Activated CD8-positive, alpha-beta T cell treated with anti-CD3 and anti-CD28 coated beads, Interleukin-2, amount 10 ng/mL, durations not matched to agents 7 days and 5 days (primary cell): Measurements from ENCODE around the gene KLRB1. TPM values are rescaled to one million over a fixed set of nuclear protein-coding genes. Genes with fewer than 3 reads are reported as not detected.
"Not testable (repeated sequence)": the region's sequence is repeated elsewhere in the genome, so short reads cannot be mapped to it uniquely, and the experiment has no call there.

Experiments used
- ATAC-seq: fragments of 150-1000 bp; cut with Tn5 transposase; one replicate; pipeline ENCODE4 v1.10.0; 2021; ENCODE audit warnings: moderate library complexity
- CTCF ChIA-PET: fragments of 350-600 bp; sonication (Branson Sonifier 250); formaldehyde crosslinking; loops from one replicate; lab custom pipeline; 2021; ENCODE audit warnings: antibody characterized with exemption; lab: Charles Lee
- POLR2A ChIA-PET: fragments of 350-600 bp; sonication (Branson Sonifier 250); formaldehyde crosslinking; loops from one replicate; lab custom pipeline; 2021; ENCODE audit warnings: antibody characterized with exemption; lab: Charles Lee
- DNase-seq: peaks from one replicate; pipeline ENCODE4 v3.0.0-alpha.2; 2020
- H3K27ac Mint-ChIP-seq: one replicate; pipeline ENCODE4 v1.8.0; 2021; ENCODE audit warnings: mild to moderate bottlenecking, mixed read lengths
- H3K27me3 Mint-ChIP-seq: one replicate; pipeline ENCODE4 v1.8.0; 2021; ENCODE audit warnings: low read depth, mixed read lengths
- H3K36me3 Mint-ChIP-seq: one replicate; pipeline ENCODE4 v1.8.0; 2021; ENCODE audit warnings: low read depth, mixed read lengths
- H3K4me1 Mint-ChIP-seq: one replicate; pipeline ENCODE4 v1.8.0; 2021; ENCODE audit warnings: low read depth, mixed read lengths
- H3K4me3 Mint-ChIP-seq: one replicate; pipeline ENCODE4 v1.8.0; 2021; ENCODE audit warnings: mild to moderate bottlenecking, mixed read lengths
- H3K9me3 Mint-ChIP-seq: one replicate; pipeline ENCODE4 v1.8.0; 2022; ENCODE audit warnings: mixed read lengths; ENCODE audit not compliant: insufficient read depth
- total RNA-seq, 2 experiments: library from RNA; stranded (reverse); gene quantifications; one replicate each; pipeline ENCODE4 v1.2.3, GENCODE V29; 2021

KLRB1 gene
- total RNA-seq, 2 experiments from 2014 or later = 6.0 to 6.3 TPM

GRCh38 chr12:9619411-9620179 lies 11.9 kb upstream of the KLRB1 start:
- ChIA-PET POLR2A (no interaction called here), CTCF (interaction anchor here (1.1 kb wide), 1 partner anchor 131 kb away, joined by 3 read pairs; no protein-coding TSS in a partner anchor)
- H3K4me3 Mint-ChIP-seq = no peak overlapping the region
- H3K36me3 Mint-ChIP-seq = peaks cover 43% of the 10 kb centered on the region
- ATAC-seq (no peak), DNase-seq (no peak)
- peaks cover 27% of the 10 kb centered on the region for H3K4me1 Mint-ChIP-seq
- H3K9me3 Mint-ChIP-seq = peaks cover 26% of the 10 kb centered on the region
- H3K27ac Mint-ChIP-seq = no peak overlapping the region
- no peaks in the 10 kb centered on the region for H3K27me3 Mint-ChIP-seq

- Mint-ChIP-seq H3K4me1 (peaks cover 34% of the 10 kb centered on the region), H3K36me3 (peaks cover 39% of the 10 kb centered on the region), H3K9me3 (peaks cover 19% of the 10 kb centered on the region)
- CTCF ChIA-PET = interaction anchor here (1.1 kb wide), 1 partner anchor 131 kb away, joined by 3 read pairs; no protein-coding TSS in a partner anchor
- H3K4me3 Mint-ChIP-seq, H3K27me3 Mint-ChIP-seq, ATAC-seq, H3K27ac Mint-ChIP-seq, POLR2A ChIA-PET, DNase-seq: not testable (repeated sequence)
These were observed 11.2 kb upstream of the KLRB1 start for GRCh38 chr12:9618906-9619305.

GRCh38 chr12:9617124-9617523 lies 9.4 kb upstream of the KLRB1 start:
- Mint-ChIP-seq H3K4me3 (no peak overlapping the region), H3K27ac (no peak overlapping the region), H3K27me3 (no peaks in the 10 kb centered on the region), H3K4me1 (peaks cover 46% of the 10 kb centered on the region), H3K36me3 (peaks cover 47% of the 10 kb centered on the region), H3K9me3 (peaks cover 15% of the 10 kb centered on the region)
- CTCF ChIA-PET = no interaction called here
- ATAC-seq (no peak), DNase-seq (no peak)
- POLR2A ChIA-PET = interaction anchor here (1.0 kb wide), 1 partner anchor 30 kb away, joined by 3 read pairs; no protein-coding TSS in a partner anchor

- Mint-ChIP-seq H3K4me3 (peak overlapping the region; percentile 67), H3K27ac (peak overlapping the region; percentile 87)
These were observed 7.9 kb upstream of the KLRB1 start for GRCh38 chr12:9615420-9616136.

DNA sequence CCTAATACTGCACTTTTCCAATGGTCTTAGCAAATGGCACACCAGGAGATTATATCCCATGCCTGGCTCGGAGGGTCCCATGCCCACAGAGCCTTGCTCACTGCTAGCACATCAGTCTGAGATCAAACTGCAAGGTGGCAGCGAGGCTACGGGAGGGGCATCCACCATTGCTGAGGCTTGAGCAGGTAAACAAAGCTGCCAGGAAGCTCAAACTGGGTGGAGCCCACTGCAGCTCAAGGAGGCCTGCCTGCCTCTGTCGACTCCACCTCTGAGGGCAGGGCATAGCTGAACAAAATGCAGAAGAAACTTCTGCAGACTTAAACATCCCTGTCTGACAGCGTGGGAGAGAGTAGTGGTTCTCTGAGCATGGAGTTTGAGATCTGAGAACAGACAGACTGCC lies 2.9 kb upstream of the KLRB1 start:
- H3K4me1 Mint-ChIP-seq = peaks cover 43% of the 10 kb centered on the region
- H3K27ac Mint-ChIP-seq, CTCF ChIA-PET, H3K9me3 Mint-ChIP-seq, POLR2A ChIA-PET, DNase-seq, ATAC-seq, H3K27me3 Mint-ChIP-seq, H3K4me3 Mint-ChIP-seq: not testable (repeated sequence)
- H3K36me3 Mint-ChIP-seq = peaks cover 53% of the 10 kb centered on the region

More at GRCh38 chr12:9615420-9616136, 7.9 kb upstream of the KLRB1 start:
- Mint-ChIP-seq H3K27me3 (no peaks in the 10 kb centered on the region), H3K36me3 (peaks cover 57% of the 10 kb centered on the region), H3K4me1 (peaks cover 48% of the 10 kb centered on the region), H3K9me3 (peaks cover 15% of the 10 kb centered on the region)
- POLR2A ChIA-PET = interaction anchor here (0.6 to 1.6 kb wide), 9 partner anchors 18 to 167 kb away, joined by 3 to 12 read pairs (median 3); partner anchors contain the start of gene CLEC2D
- DNase-seq = peak; percentile 44
- CTCF ChIA-PET = interaction anchor here (0.9 to 1.6 kb wide), 12 partner anchors 15 to 182 kb away, joined by 3 to 7 read pairs (median 4); no protein-coding TSS in a partner anchor
- ATAC-seq = peak; percentile 92

DNA sequence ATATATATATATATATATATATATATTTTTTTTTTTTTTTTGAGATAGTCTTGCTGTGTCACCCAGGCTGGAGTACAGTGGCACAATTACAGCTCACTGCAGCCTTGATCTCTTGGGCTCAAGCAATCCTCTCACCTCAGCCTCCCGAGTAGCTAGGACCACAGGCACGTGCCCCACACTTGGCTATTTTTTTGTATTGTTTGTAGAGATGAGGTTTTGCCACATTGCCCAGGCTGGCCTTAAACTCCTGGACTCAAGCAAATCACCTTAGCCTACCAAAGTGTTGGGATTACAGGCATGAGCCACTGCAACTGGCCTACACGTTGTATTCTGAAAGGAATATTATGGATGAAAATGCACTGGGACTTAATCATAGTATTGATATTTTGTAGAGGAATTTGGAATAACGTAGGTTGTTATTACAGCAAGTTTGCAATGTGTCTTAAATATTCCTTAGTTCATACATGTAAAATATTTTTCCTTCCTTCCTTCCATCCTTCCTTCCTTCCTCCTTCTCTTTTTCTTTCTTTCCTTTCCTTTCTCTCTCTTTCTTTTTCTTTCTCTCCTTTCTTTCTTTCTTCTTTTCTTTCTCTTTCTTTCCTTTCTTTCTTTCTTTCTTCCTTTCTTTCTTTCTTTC lies 862 bp downstream of the KLRB1 start:
- Mint-ChIP-seq H3K27ac (peak overlapping the region; percentile 21), H3K4me1 (peaks cover 15% of the 10 kb centered on the region), H3K4me3 (peak overlapping the region; percentile 48), H3K9me3 (no peaks in the 10 kb centered on the region), H3K27me3 (no peaks in the 10 kb centered on the region), H3K36me3 (peaks cover 33% of the 10 kb centered on the region)
- ChIA-PET CTCF (no interaction called here), POLR2A (no interaction called here)
- ATAC-seq = no peak
- DNase-seq = no peak

DNA sequence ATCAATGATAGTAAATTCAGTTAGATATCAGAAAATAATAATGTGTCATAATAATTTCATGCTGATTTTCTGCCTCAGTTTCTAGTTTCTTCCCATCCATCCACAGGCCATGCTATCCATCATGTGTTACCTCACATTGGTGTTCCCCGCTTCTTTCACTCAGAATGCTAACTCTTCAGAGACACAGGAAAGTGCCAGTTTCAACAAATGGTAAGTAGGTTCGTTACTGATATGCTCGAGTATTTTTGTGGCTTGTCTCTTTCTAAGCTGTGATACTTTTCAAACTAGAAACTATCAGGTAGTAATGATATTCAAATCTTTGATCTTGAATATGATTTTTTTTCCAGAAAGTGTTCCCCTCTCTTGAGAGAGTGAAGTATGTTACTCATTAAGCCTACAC lies 1.5 kb downstream of the KLRB1 start:
- H3K36me3 Mint-ChIP-seq = peaks cover 27% of the 10 kb centered on the region
- DNase-seq (no peak), ATAC-seq (no peak)
- H3K9me3 Mint-ChIP-seq = no peaks in the 10 kb centered on the region
- POLR2A ChIA-PET = no interaction called here
- no peak overlapping the region for H3K27ac Mint-ChIP-seq
- H3K4me1 Mint-ChIP-seq = peaks cover 13% of the 10 kb centered on the region
- CTCF ChIA-PET = no interaction called here
- H3K27me3 Mint-ChIP-seq = no peaks in the 10 kb centered on the region
- peak overlapping the region; percentile 1 for H3K4me3 Mint-ChIP-seq

GRCh38 chr12:9605483-9605882 lies 2.2 kb downstream of the KLRB1 start:
- Mint-ChIP-seq H3K27ac (no peak overlapping the region), H3K27me3 (no peaks in the 10 kb centered on the region), H3K4me1 (peaks cover 13% of the 10 kb centered on the region), H3K4me3 (no peak overlapping the region), H3K36me3 (peaks cover 22% of the 10 kb centered on the region), H3K9me3 (no peaks in the 10 kb centered on the region)
- DNase-seq (no peak), ATAC-seq (no peak)
- POLR2A ChIA-PET = interaction anchor here (0.6 kb wide), 1 partner anchor 948 kb away, joined by 4 read pairs; no protein-coding TSS in a partner anchor
- CTCF ChIA-PET = no interaction called here

DNA sequence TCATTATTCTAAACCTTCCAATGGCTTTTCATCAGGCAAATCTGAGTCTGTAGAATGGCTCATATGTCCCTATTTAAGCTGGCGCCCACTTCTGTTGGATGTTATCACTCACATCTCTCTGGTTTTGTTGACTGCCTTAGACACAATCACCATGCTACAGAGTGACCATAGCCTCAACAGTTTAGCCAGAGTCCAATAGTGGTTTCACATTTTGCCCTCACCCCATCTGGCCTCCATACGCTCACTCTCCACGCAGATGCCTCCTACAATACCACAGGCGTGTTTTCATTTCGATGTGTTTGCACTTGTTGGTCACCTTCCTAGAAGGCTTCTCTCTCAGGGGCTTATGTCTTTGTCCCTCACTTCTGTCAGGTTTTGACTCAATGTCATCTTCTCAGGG lies 3.4 kb downstream of the KLRB1 start:
- ChIA-PET POLR2A (no interaction called here), CTCF (no interaction called here)
- Mint-ChIP-seq H3K9me3 (no peaks in the 10 kb centered on the region), H3K4me3 (peak overlapping the region; percentile 2), H3K4me1 (peaks cover 12% of the 10 kb centered on the region), H3K27ac (no peak overlapping the region), H3K27me3 (no peaks in the 10 kb centered on the region), H3K36me3 (peaks cover 10% of the 10 kb centered on the region)
- DNase-seq (no peak), ATAC-seq (no peak)

- ATAC-seq, DNase-seq, H3K27me3 Mint-ChIP-seq, H3K27ac Mint-ChIP-seq, H3K4me3 Mint-ChIP-seq, POLR2A ChIA-PET, H3K9me3 Mint-ChIP-seq, H3K36me3 Mint-ChIP-seq, H3K4me1 Mint-ChIP-seq, CTCF ChIA-PET: not testable (repeated sequence)
These were observed 7.3 kb downstream of the KLRB1 start for GRCh38 chr12:9600426-9600825.

GRCh38 chr12:9598363-9598762 lies 9.4 kb downstream of the KLRB1 start:
- Mint-ChIP-seq H3K36me3 (no peaks in the 10 kb centered on the region), H3K9me3 (no peaks in the 10 kb centered on the region), H3K27ac (no peak overlapping the region), H3K27me3 (peaks cover 2% of the 10 kb centered on the region), H3K4me1 (no peaks in the 10 kb centered on the region), H3K4me3 (no peak overlapping the region)
- ATAC-seq = no peak
- ChIA-PET CTCF (no interaction called here), POLR2A (no interaction called here)
- no peak for DNase-seq
